Fibroblast of lung (primary cell): ENCODE results near the gene JDP2. TPM values are rescaled to one million over a fixed set of nuclear protein-coding genes. Genes with fewer than 3 reads are reported as not detected.

Source experiments
- DNase-seq, 2 donors: peaks; one replicate each; pipeline versions ENCODE4 v3.0.0 to v3.0.0-alpha.2; 2010; ENCODE audit warnings: low read depth in 2 of 2
- H2AFZ ChIP-seq: 2 replicates; pipeline ENCODE4 v1.5.1; 2012; ENCODE audit warnings: low read length, control low read depth, inconsistent platforms
- H3K27ac ChIP-seq: 2 replicates; pipeline ENCODE4 v1.5.1; 2011; ENCODE audit warnings: low read length, control low read depth; ENCODE audit not compliant: insufficient read depth
- H3K27me3 ChIP-seq: 2 replicates; pipeline ENCODE4 v1.5.1; 2011; ENCODE audit warnings: mild to moderate bottlenecking, low read length; ENCODE audit not compliant: control insufficient read depth, insufficient read depth
- H3K36me3 ChIP-seq: 2 replicates; pipeline ENCODE4 v1.5.1; 2011; ENCODE audit warnings: low read length; ENCODE audit not compliant: control insufficient read depth, insufficient read depth
- H3K4me1 ChIP-seq: 2 replicates; pipeline ENCODE4 v1.5.1; 2011; ENCODE audit warnings: low read length; ENCODE audit not compliant: control insufficient read depth, insufficient read depth; ENCODE audit errors: extremely low read depth
- H3K4me2 ChIP-seq: 2 replicates; pipeline ENCODE4 v1.5.1; 2011; ENCODE audit warnings: low read length, control low read depth; ENCODE audit not compliant: insufficient read depth; ENCODE audit errors: extremely low read depth
- H3K4me3 ChIP-seq, 4 experiments: fragments of 200-600 bp in 1 of 4; sonication (generic) in 1 of 4; replicated peaks in 1 of 4; 2 replicates each; pipeline ENCODE4 v1.5.1; 2011 to 2016; ENCODE audit warnings: low read length in 4 of 4, low read depth in 3 of 4, mild to moderate bottlenecking in 3 of 4, control low read depth in 2 of 4, inconsistent platforms in 1 of 4, mixed read lengths in 1 of 4; ENCODE audit not compliant: insufficient read depth in 1 of 4; ENCODE audit errors: control extremely low read depth in 1 of 4
- H3K79me2 ChIP-seq: 2 replicates; pipeline ENCODE4 v1.5.1; 2012; ENCODE audit warnings: mild to moderate bottlenecking, low read length, inconsistent platforms; ENCODE audit not compliant: control insufficient read depth, insufficient read depth
- H3K9ac ChIP-seq: 2 replicates; pipeline ENCODE4 v1.5.1; 2011; ENCODE audit warnings: mild to moderate bottlenecking, low read length, control low read depth; ENCODE audit not compliant: insufficient read depth
- H3K9me3 ChIP-seq: 2 replicates; pipeline ENCODE4 v1.5.1; 2012; ENCODE audit warnings: low read depth, low read length; ENCODE audit not compliant: control insufficient read depth, insufficient read depth
- H4K20me1 ChIP-seq: 2 replicates; pipeline ENCODE4 v1.5.1; 2011; ENCODE audit warnings: low read length; ENCODE audit not compliant: control insufficient read depth, insufficient read depth; ENCODE audit errors: extremely low read depth
- EZH2 ChIP-seq: IDR thresholded peaks from 2 replicates; pipeline ENCODE4 v1.5.1; 2012; ENCODE audit warnings: low read length, control low read depth, mild to moderate bottlenecking; ENCODE audit errors: missing control alignments
- polyA plus RNA-seq, 2 donors: library from polyadenylated mRNA; depleted of rRNA in 1 of 2; stranded (reverse) in 1 of 2; unstranded in 1 of 2; fragments of >200 nt; gene quantifications; 2 replicates each; pipeline ENCODE4 v1.2.1, GENCODE V29; 2011 to 2012; ENCODE audit warnings: missing spikeins in 1 of 2
- total RNA-seq: library from RNA; depleted of rRNA; stranded (reverse); fragments of >200 nt; gene quantifications from 2 replicates; pipeline ENCODE4 v1.2.1, GENCODE V29; 2014
- TF ChIP-seq, protein P1 (sequence below), 2 donors: IDR thresholded peaks in 1 of 2; conservative IDR thresholded peaks in 1 of 2; 1 replicate in 1 of 2; 2 replicates in 1 of 2; pipeline ENCODE4 v1.5.1; 2011 to 2012; ENCODE audit warnings: low read length in 2 of 2, control low read depth in 1 of 2, inconsistent platforms in 1 of 2, low read depth in 1 of 2, mild to moderate bottlenecking in 1 of 2

The JDP2 gene
- total and polyA plus RNA-seq, 2 donors (not counting 1 experiment from before 2014, with no cell fraction given) = 40.8 to 95.3 TPM

DNA sequence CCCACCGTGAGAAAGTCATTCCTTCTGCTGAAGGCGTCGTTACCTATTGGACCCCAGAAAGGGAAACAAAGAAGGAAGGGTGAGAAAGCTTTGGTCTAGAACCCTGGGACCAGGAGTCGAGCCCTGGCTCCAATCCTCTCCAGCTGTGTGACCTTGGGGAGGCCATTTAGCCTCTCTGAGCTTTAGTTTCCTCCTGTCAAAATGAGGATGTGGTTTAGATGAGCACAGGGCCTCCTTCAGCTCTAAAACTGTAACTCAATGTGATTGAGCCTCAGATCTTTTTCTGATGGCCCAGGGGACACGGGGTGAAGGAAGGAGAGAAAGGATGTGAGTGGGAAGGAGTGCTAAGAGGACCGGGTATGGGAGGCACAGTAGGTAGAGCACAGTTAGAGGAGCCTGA lies 7.7 kb downstream of the JDP2 start:
- peaks cover 6% of the 10 kb centered on the region for H3K4me1 ChIP-seq
- H4K20me1 ChIP-seq = no peaks in the 10 kb centered on the region
- no peak overlapping the region for H3K9ac ChIP-seq
- no peak overlapping the region for H3K27ac ChIP-seq
- H3K79me2 ChIP-seq = peaks cover 19% of the 10 kb centered on the region
- H3K27me3 ChIP-seq = no peaks in the 10 kb centered on the region
- no peak for TF ChIP-seq EZH2
- TF ChIP-seq, protein P1, sequence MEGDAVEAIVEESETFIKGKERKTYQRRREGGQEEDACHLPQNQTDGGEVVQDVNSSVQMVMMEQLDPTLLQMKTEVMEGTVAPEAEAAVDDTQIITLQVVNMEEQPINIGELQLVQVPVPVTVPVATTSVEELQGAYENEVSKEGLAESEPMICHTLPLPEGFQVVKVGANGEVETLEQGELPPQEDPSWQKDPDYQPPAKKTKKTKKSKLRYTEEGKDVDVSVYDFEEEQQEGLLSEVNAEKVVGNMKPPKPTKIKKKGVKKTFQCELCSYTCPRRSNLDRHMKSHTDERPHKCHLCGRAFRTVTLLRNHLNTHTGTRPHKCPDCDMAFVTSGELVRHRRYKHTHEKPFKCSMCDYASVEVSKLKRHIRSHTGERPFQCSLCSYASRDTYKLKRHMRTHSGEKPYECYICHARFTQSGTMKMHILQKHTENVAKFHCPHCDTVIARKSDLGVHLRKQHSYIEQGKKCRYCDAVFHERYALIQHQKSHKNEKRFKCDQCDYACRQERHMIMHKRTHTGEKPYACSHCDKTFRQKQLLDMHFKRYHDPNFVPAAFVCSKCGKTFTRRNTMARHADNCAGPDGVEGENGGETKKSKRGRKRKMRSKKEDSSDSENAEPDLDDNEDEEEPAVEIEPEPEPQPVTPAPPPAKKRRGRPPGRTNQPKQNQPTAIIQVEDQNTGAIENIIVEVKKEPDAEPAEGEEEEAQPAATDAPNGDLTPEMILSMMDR (conservative IDR thresholded peaks at IDR 0.05 in 1 of 2, IDR thresholded peaks at IDR 0.05 in 1 of 2; ENCODE audit: low read depth in 1 of 2, low read length in 2 of 2) = no peak
- H3K9me3 ChIP-seq = no peaks in the 10 kb centered on the region
- DNase-seq = no peak
- no peak overlapping the region for H3K4me2 ChIP-seq
- peaks cover 12% of the 10 kb centered on the region for H3K36me3 ChIP-seq
- H3K4me3 ChIP-seq = no peak overlapping the region
- H2AFZ ChIP-seq = no peak overlapping the region

DNA sequence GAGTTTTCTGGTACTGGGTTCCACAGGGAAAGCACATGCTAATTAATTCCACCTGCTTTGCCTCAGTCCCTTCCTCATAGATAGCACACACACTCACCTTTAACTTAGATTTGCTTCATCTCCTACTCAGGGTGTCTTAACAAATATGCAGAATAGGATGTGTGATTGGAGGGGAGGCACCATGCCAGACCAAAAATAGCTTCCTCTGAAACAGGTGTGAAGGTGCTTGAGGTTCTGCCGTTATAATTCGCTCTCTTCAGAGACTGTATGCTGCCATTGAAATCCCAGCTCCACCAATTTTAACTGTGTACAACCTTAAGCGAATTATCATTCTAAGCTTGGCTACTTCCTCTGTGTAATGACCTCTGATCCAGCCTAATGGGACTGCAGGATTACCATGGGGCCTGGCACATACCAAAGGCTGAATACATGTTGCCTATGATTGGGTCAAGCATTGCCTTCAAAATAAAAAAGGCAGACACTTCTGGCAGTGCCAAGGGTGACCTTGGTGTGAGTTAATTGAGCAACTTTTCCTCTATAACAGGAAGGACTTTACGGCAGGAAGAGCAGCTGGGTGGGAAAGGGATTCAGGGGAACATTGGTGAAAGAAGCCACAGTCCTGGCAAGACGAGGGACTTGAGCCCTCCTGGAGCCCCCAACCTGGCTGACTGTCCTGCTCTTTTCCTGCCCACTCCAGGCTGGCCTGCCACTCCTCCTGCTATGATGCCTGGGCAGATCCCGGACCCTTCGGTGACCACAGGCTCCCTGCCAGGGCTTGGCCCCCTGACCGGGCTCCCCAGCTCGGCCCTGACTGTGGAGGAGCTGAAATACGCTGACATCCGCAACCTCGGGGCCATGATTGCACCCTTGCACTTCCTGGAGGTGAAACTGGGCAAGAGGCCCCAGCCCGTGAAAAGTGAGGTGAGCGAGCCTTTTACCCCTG lies 9.7 kb downstream of the JDP2 start:
- H3K4me1 ChIP-seq = peaks cover 12% of the 10 kb centered on the region
- H3K36me3 ChIP-seq = peaks cover 9% of the 10 kb centered on the region

DNA sequence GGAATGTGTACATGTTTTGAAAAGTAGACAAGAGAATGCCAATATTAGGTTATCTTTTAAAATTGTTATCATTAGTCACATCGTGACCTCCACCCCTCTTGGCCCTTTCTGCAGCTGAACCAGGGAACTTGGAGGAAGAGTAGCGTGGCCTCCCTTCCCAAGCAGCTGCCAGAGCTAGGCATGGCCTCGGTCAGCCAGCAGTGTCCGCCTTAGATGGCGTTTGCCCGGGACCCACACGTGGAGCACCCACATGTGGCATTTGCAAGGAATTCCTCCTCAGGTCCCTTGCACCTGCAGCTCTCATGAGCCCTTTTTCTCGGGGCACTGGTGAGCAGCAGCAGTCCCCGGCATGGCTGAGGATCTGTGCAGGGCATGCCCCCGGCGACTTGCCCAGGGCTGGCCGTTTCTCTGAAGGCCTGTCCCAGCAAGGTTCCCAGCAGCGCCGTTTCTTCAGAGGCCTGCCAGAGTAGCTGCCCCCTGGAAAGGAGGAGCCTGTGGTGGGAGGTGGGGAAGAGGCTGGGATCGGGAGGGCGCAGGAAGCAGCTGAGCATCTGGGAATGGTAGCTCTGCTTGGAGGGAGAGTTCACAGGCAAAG lies 10.8 kb downstream of the JDP2 start:
- no peak overlapping the region for H3K4me3 ChIP-seq
- no peak for DNase-seq
- H3K4me1 ChIP-seq = peaks cover 12% of the 10 kb centered on the region
- no peaks in the 10 kb centered on the region for H3K9me3 ChIP-seq
- no peak overlapping the region for H3K27ac ChIP-seq
- H3K79me2 ChIP-seq = no peaks in the 10 kb centered on the region
- TF ChIP-seq EZH2 = no peak
- TF ChIP-seq, protein P1 (conservative IDR thresholded peaks at IDR 0.05 in 1 of 2, IDR thresholded peaks at IDR 0.05 in 1 of 2; ENCODE audit: low read depth in 1 of 2, low read length in 2 of 2) = no peak
- H3K4me2 ChIP-seq = no peak overlapping the region
- H3K9ac ChIP-seq = no peak overlapping the region
- no peaks in the 10 kb centered on the region for H3K27me3 ChIP-seq
- no peaks in the 10 kb centered on the region for H4K20me1 ChIP-seq
- peaks cover 7% of the 10 kb centered on the region for H3K36me3 ChIP-seq
- no peak overlapping the region for H2AFZ ChIP-seq

More for the DNA sequence above, 9.7 kb downstream of the JDP2 start:
- no peaks in the 10 kb centered on the region for H3K27me3 ChIP-seq
- TF ChIP-seq, protein P1 (conservative IDR thresholded peaks at IDR 0.05 in 1 of 2, IDR thresholded peaks at IDR 0.05 in 1 of 2; ENCODE audit: low read depth in 1 of 2, low read length in 2 of 2) = no peak
- TF ChIP-seq EZH2 = no peak
- no peak overlapping the region for H3K27ac ChIP-seq
- H2AFZ ChIP-seq = no peak overlapping the region
- no peaks in the 10 kb centered on the region for H3K9me3 ChIP-seq
- no peaks in the 10 kb centered on the region for H4K20me1 ChIP-seq
- no peak overlapping the region for H3K4me2 ChIP-seq
- DNase-seq = no peak
- H3K79me2 ChIP-seq = no peaks in the 10 kb centered on the region
- H3K4me3 ChIP-seq = no peak overlapping the region
- H3K9ac ChIP-seq = no peak overlapping the region
